MCF 10A (cell line): ENCODE measurements around the gene THSD7B. TPM values are rescaled to one million over a fixed set of nuclear protein-coding genes. Genes with fewer than 3 reads are reported as not detected.

Experiments used
- BruUV-seq: library from RNA; stranded (reverse); fragments of 400-500 nt; replicated peaks from 2 replicates; lab custom pipeline; 2021; lab: Mats Ljungman, UMichigan
- CTCF ChIA-PET: fragments of 300-600 bp; sonication (Branson Sonifier 250); formaldehyde crosslinking; extraction: SDS; loops from one replicate; lab custom pipeline; 2021; ENCODE audit warnings: antibody characterized with exemption, inconsistent platforms; lab: Yijun Ruan, JAX
- POLR2A ChIA-PET: fragments of 300-600, 350-650 bp; sonication (Branson Sonifier 250); formaldehyde crosslinking; extraction: SDS; loops from one replicate; lab custom pipeline; 2020; ENCODE audit warnings: antibody characterized with exemption, inconsistent platforms; lab: Yijun Ruan, JAX
- DNase-seq: peaks from one replicate; pipeline ENCODE4 v3.0.0-alpha.2; 2018; ENCODE audit not compliant: unreplicated experiment
- H3K27ac Mint-ChIP-seq: one replicate; pipeline ENCODE4 v1.8.0; 2022; ENCODE audit warnings: mild to moderate bottlenecking, low read depth, mixed read lengths; ENCODE audit not compliant: unreplicated experiment
- H3K27me3 Mint-ChIP-seq: one replicate; pipeline ENCODE4 v1.8.0; 2022; ENCODE audit warnings: mixed read lengths; ENCODE audit not compliant: insufficient read depth, unreplicated experiment
- H3K36me3 Mint-ChIP-seq: one replicate; pipeline ENCODE4 v1.8.0; 2022; ENCODE audit warnings: mild to moderate bottlenecking, moderate library complexity, mixed read lengths; ENCODE audit not compliant: insufficient read depth, unreplicated experiment
- H3K4me1 Mint-ChIP-seq: one replicate; pipeline ENCODE4 v1.8.0; 2022; ENCODE audit warnings: mixed read lengths; ENCODE audit not compliant: insufficient read depth, unreplicated experiment
- H3K4me3 Mint-ChIP-seq: one replicate; pipeline ENCODE4 v1.8.0; 2022; ENCODE audit warnings: mild to moderate bottlenecking, moderate library complexity, mixed read lengths; ENCODE audit not compliant: unreplicated experiment
- H3K9me3 Mint-ChIP-seq: one replicate; pipeline ENCODE4 v1.8.0; 2022; ENCODE audit warnings: mixed read lengths; ENCODE audit not compliant: unreplicated experiment
- CTCF ChIP-seq: fragments of 200-600 bp; IDR thresholded peaks from one replicate; pipeline ENCODE4 v1.8.0; 2022; ENCODE audit warnings: antibody characterized with exemption, mild to moderate bottlenecking; ENCODE audit not compliant: unreplicated experiment
- intact Hi-C: fragments of 100-400 bp; cut with micrococcal nuclease; formaldehyde crosslinking; loops from 2 replicates; pipeline ENCODE4 v1.14.1; 2022
- total RNA-seq: library from RNA; stranded (reverse); gene quantifications from 2 replicates; pipeline ENCODE4 v1.2.3, GENCODE V29; 2022

The THSD7B gene
- total RNA-seq, 1 experiment from 2014 or later = not detected

- peak; percentile 22 for DNase-seq
These were observed 352.0 kb downstream of the THSD7B start for GRCh38 chr2:137117385-137117784.

GRCh38 chr2:137118140-137118539, 352.8 kb downstream of the THSD7B start:
- TF ChIP-seq CTCF = no peak
- ChIA-PET CTCF (no interaction called here), POLR2A (no interaction called here)
- intact Hi-C loops = no loop called here
- Mint-ChIP-seq H3K4me1 (peaks cover 5% of the 10 kb centered on the region), H3K9me3 (no peaks in the 10 kb centered on the region), H3K36me3 (no peaks in the 10 kb centered on the region), H3K27me3 (no peaks in the 10 kb centered on the region), H3K4me3 (no peak overlapping the region), H3K27ac (no peak overlapping the region)
- no peak for DNase-seq
- BruUV-seq = no TSS peak

More at GRCh38 chr2:137117385-137117784, 352.0 kb downstream of the THSD7B start:
- Mint-ChIP-seq H3K27me3 (no peaks in the 10 kb centered on the region), H3K36me3 (no peaks in the 10 kb centered on the region), H3K4me1 (peaks cover 5% of the 10 kb centered on the region), H3K27ac (no peak overlapping the region), H3K9me3 (no peaks in the 10 kb centered on the region), H3K4me3 (no peak overlapping the region)
- BruUV-seq = no TSS peak
- TF ChIP-seq CTCF = no peak
- intact Hi-C loops = no loop called here
- ChIA-PET POLR2A (no interaction called here), CTCF (interaction anchor here (1.1 kb wide), 1 partner anchor 9 kb away, joined by 3 read pairs; no protein-coding TSS in a partner anchor)

- no peak for TF ChIP-seq CTCF
- intact Hi-C loops = no loop called here
- ChIA-PET CTCF (no interaction called here), POLR2A (no interaction called here)
- H3K4me3 Mint-ChIP-seq = no peak overlapping the region
- no peaks in the 10 kb centered on the region for H3K27me3 Mint-ChIP-seq
- no peak for DNase-seq
- H3K9me3 Mint-ChIP-seq = peaks cover 8% of the 10 kb centered on the region
- no TSS peak for BruUV-seq
- H3K36me3 Mint-ChIP-seq = no peaks in the 10 kb centered on the region
- no peaks in the 10 kb centered on the region for H3K4me1 Mint-ChIP-seq
- no peak overlapping the region for H3K27ac Mint-ChIP-seq
These were observed 357.9 kb downstream of the THSD7B start for GRCh38 chr2:137123226-137123625.

- no peaks in the 10 kb centered on the region for H3K36me3 Mint-ChIP-seq
- BruUV-seq = no TSS peak
- intact Hi-C loops = no loop called here
- H3K27me3 Mint-ChIP-seq = no peaks in the 10 kb centered on the region
- H3K4me3 Mint-ChIP-seq = no peak overlapping the region
- ChIA-PET CTCF (interaction anchor here (0.8 kb wide), 1 partner anchor 62 kb away, joined by 4 read pairs; no protein-coding TSS in a partner anchor), POLR2A (no interaction called here)
- no peaks in the 10 kb centered on the region for H3K4me1 Mint-ChIP-seq
- no peak for DNase-seq
- no peak for TF ChIP-seq CTCF
- no peak overlapping the region for H3K27ac Mint-ChIP-seq
- no peaks in the 10 kb centered on the region for H3K9me3 Mint-ChIP-seq
These were observed 367.9 kb downstream of the THSD7B start for GRCh38 chr2:137133225-137133624.
